Measurements from ENCODE around the gene SCNM1.
"Not testable (repeated sequence)": the region's sequence is repeated elsewhere in the genome, so short reads cannot be mapped to it uniquely, and the experiment has no call there.

The SCNM1 gene

GRCh38 chr1:151147132-151147503 lies 18.8 kb upstream of the SCNM1 start:
- no peak for DNase-seq

GRCh38 chr1:151147665-151148064 lies 18.3 kb upstream of the SCNM1 start:
- no peak for DNase-seq

GRCh38 chr1:151156515-151156819 lies 9.5 kb upstream of the SCNM1 start, which contains the start of gene TNFAIP8L2:
Gene TNFAIP8L2 (plus strand): TSS chr1:151156649. CDS start chr1:151158698, 2,049 bp downstream.
- no peak for DNase-seq

GRCh38 chr1:151157067-151157531 lies 8.8 kb upstream of the SCNM1 start:
- DNase-seq, result no peak

GRCh38 chr1:151158326-151158725 lies 7.6 kb upstream of the SCNM1 start:
- DNase-seq, result no peak

GRCh38 chr1:151158751-151159251 lies 7.1 kb upstream of the SCNM1 start:
- DNase-seq, result no peak

- no peak for DNase-seq
Measured at GRCh38 chr1:151159373-151159772, 6.6 kb upstream of the SCNM1 start.

- no peak for DNase-seq
Measured at GRCh38 chr1:151164732-151165280, 1.1 kb upstream of the SCNM1 start.

GRCh38 chr1:151165281-151165737 lies 635 bp upstream of the SCNM1 start:
- peak; percentile 41 for DNase-seq

GRCh38 chr1:151166505-151166956 lies 587 bp downstream of the SCNM1 start:
- DNase-seq, result no peak

- no peak for DNase-seq
Measured at GRCh38 chr1:151167116-151167515, 1.2 kb downstream of the SCNM1 start.

- no peak for DNase-seq
Measured at GRCh38 chr1:151171190-151171589, 5.2 kb downstream of the SCNM1 start.

- DNase-seq, result no peak
Measured at GRCh38 chr1:151175041-151175741, 9.2 kb downstream of the SCNM1 start.

GRCh38 chr1:151175863-151176262 lies 9.9 kb downstream of the SCNM1 start, which contains the start of gene TMOD4:
Gene TMOD4 (minus strand): TSS chr1:151175981. CDS start chr1:151174875, 1,106 bp downstream.
- DNase-seq, result no peak

GRCh38 chr1:151176514-151177045 lies 10.6 kb downstream of the SCNM1 start:
- no peak for DNase-seq

- no peak for DNase-seq
Measured at GRCh38 chr1:151184211-151184610, 18.3 kb downstream of the SCNM1 start.

GRCh38 chr1:151187205-151187604 lies 21.3 kb downstream of the SCNM1 start:
- DNase-seq, result no peak

GRCh38 chr1:151188667-151189066 lies 22.7 kb downstream of the SCNM1 start:
- not testable (repeated sequence) for DNase-seq

GRCh38 chr1:151189637-151190445 lies 23.9 kb downstream of the SCNM1 start, which contains the start of gene VPS72:
Gene VPS72 (minus strand): TSS chr1:151190197. CDS start chr1:151190121, 76 bp downstream.
- peak; percentile 92 for DNase-seq

- DNase-seq, result no peak
Measured at GRCh38 chr1:151192047-151192446, 26.1 kb downstream of the SCNM1 start.

GRCh38 chr1:151193304-151193703 lies 27.4 kb downstream of the SCNM1 start:
- DNase-seq, result no peak

GRCh38 chr1:151193856-151194255 lies 27.9 kb downstream of the SCNM1 start:
- DNase-seq, result no peak
